ENCODE measurements around the gene RNASE4.

Gene RNASE4

GRCh38 chr14:20746566-20746965 lies 62.2 kb downstream of the RNASE4 start:
- DNase-seq = no peak

GRCh38 chr14:20748439-20748838 lies 64.1 kb downstream of the RNASE4 start:
- no peak for DNase-seq

GRCh38 chr14:20750194-20750593 lies 65.8 kb downstream of the RNASE4 start:
- DNase-seq = no peak
